Peyer's patch (tissue), 4 donors: ENCODE results near the gene IQCE.

ENCODE experiments used
- CTCF ChIP-seq, 6 experiments: fragments of 450-650 bp in 4 of 6; fragments of 200-600 bp in 2 of 6; sonication (generic) in 1 of 6; IDR thresholded peaks; one replicate each; pipeline ENCODE4 v1.5.1; 2017 to 2019; ENCODE audit warnings: antibody characterized with exemption in 6 of 6, mild to moderate bottlenecking in 3 of 6, moderate library complexity in 1 of 6
- POLR2A ChIP-seq, 2 donors: fragments of 450-650 bp; IDR thresholded peaks; one replicate each; pipeline ENCODE4 v1.5.1; 2017; ENCODE audit warnings: antibody characterized with exemption in 2 of 2, mild to moderate bottlenecking in 2 of 2, moderate library complexity in 2 of 2

GRCh38 chr7:2593036-2593727 lies 34.4 kb downstream of the IQCE start:
- TF ChIP-seq CTCF (IDR thresholded peaks at IDR 0.05) (no peak), POLR2A (IDR thresholded peaks at IDR 0.05) (no peak)
